ENCODE measurements around the gene TRAPPC12.

The TRAPPC12 gene

GRCh38 chr2:3434654-3435053, 55.2 kb downstream of the TRAPPC12 start:
- H3K4me3 ChIP-seq (ENCODE audit: low read depth, low read length), result no peak overlapping the region
- CTCF ChIA-PET, result interaction anchor here (1.2 to 3.8 kb wide), 3 partner anchors 7 to 16 kb away, joined by 3 to 68 read pairs (median 4); no protein-coding TSS in a partner anchor
- TF ChIP-seq CTCF (IDR thresholded peaks at IDR 0.05; ENCODE audit: insufficient read depth, low read length, missing control alignments), result no peak
- DNase-seq (ENCODE audit: low read depth, low spot score), result no peak
- POLR2A ChIA-PET, result no interaction called here

- ChIA-PET POLR2A (no interaction called here), CTCF (interaction anchor here (3.8 kb wide), 1 partner anchor 11 kb away, joined by 68 read pairs; no protein-coding TSS in a partner anchor)
- no peak for TF ChIP-seq CTCF (IDR thresholded peaks at IDR 0.05; ENCODE audit: insufficient read depth, low read length, missing control alignments)
- DNase-seq (ENCODE audit: low read depth, low spot score), result no peak
- no peak overlapping the region for H3K4me3 ChIP-seq (ENCODE audit: low read depth, low read length)
These were observed 56.0 kb downstream of the TRAPPC12 start for GRCh38 chr2:3435445-3435844.

DNA sequence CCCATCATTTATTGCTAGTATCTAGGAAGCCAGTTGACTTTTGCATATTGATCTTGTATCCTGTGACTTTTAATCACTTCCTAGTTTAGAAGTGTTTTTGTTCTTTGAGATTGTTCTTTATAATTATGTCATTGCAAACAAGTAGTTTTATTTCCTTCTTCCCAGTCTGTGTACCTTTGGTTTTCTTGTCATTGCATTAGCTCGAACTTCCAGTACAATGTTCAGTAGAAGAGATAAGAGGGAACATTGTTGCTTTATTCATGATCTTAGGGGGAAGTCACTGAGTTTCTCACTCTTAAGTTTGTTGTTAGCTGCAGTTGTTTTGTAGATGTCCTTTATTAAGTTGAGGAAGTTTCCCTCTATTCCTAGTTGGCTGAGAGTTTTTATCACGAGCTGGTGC, 61.0 kb downstream of the TRAPPC12 start:
- no peak overlapping the region for H3K4me3 ChIP-seq (ENCODE audit: low read depth, low read length)
- no peak for DNase-seq (ENCODE audit: low read depth, low spot score)
- ChIA-PET POLR2A (no interaction called here), CTCF (interaction anchor here (2.2 to 6.5 kb wide), 3 partner anchors 11 to 212 kb away, joined by 5 to 89 read pairs (median 8); no protein-coding TSS in a partner anchor)
- no peak for TF ChIP-seq CTCF (IDR thresholded peaks at IDR 0.05; ENCODE audit: insufficient read depth, low read length, missing control alignments)

DNA sequence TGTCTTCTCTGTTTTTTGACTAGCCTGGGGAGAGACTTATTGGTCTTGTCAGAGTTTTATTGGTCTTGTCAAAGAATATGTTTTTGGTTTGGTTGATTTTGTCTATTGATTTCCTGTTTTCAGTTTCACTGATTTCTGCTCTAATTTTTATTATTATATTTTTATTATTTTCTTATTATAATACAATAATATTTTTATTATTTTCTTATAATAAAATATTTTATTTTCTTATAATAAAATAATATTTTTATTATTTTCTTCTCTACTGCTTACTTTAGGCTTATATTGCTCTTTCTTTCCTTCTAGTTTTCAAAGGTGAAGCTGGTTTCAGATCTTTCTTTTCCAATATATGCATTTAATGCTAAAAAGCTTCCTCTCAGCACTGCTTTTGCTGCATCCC, 62.0 kb downstream of the TRAPPC12 start:
- ChIA-PET CTCF (interaction anchor here (0.8 to 6.5 kb wide), 4 partner anchors 8 to 210 kb away, joined by 3 to 89 read pairs (median 4); no protein-coding TSS in a partner anchor), POLR2A (no interaction called here)
- DNase-seq (ENCODE audit: low read depth, low spot score), result no peak
- TF ChIP-seq CTCF (IDR thresholded peaks at IDR 0.05; ENCODE audit: insufficient read depth, low read length, missing control alignments), result no peak
- no peak overlapping the region for H3K4me3 ChIP-seq (ENCODE audit: low read depth, low read length)

DNA sequence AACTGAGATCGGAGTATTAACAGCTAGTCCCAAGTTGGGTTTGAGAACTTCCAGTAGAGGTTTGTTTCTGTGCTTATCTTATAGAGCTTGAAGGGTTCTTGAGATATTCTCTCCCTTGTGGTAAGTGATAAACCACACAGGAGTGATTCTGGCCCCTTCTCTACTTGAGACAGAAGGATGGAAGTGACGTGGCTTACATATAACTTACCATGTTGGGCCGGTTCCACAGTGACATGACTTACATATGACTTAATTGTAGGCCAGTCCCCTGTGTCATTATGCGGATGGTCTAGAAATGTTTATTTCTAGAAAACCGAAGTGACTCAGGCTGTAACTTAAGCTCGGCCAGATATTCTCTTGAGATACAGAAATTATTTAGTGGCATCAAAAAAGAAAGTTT, 62.7 kb downstream of the TRAPPC12 start:
- POLR2A ChIA-PET, result no interaction called here
- H3K4me3 ChIP-seq (ENCODE audit: low read depth, low read length), result no peak overlapping the region
- TF ChIP-seq CTCF (IDR thresholded peaks at IDR 0.05; ENCODE audit: insufficient read depth, low read length, missing control alignments), result no peak
- no peak for DNase-seq (ENCODE audit: low read depth, low spot score)
- CTCF ChIA-PET, result interaction anchor here (0.8 to 6.5 kb wide), 5 partner anchors 8 to 210 kb away, joined by 3 to 89 read pairs (median 5); no protein-coding TSS in a partner anchor

DNA sequence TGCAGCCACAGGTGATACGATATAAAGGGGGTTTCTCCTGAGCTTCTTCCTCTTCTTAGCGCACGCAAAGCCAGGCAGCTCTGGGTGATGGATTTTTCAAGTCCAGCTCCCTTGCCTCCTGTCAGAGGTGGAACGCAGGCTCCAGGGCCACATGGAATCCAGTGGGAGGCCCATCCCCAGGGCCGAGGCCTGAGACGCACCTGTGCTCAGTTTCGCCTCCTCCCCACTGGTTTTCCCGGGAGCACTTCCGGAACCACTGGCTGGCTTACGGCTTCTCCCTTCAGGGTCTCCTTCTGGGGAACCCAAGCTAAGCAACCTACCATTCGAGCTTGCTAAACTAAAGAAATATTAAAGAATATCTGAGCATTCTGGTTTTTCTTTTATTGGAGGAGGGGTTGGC, 63.6 kb downstream of the TRAPPC12 start:
- POLR2A ChIA-PET, result no interaction called here
- no peak for DNase-seq (ENCODE audit: low read depth, low spot score)
- H3K4me3 ChIP-seq (ENCODE audit: low read depth, low read length), result no peak overlapping the region
- CTCF ChIA-PET, result interaction anchor here (0.6 to 6.5 kb wide), 5 partner anchors 19 to 209 kb away, joined by 3 to 89 read pairs (median 4); no protein-coding TSS in a partner anchor
- TF ChIP-seq CTCF (IDR thresholded peaks at IDR 0.05; ENCODE audit: insufficient read depth, low read length, missing control alignments), result no peak
